ENCODE measurements around the gene SEMA4D. TPM values are rescaled to one million over a fixed set of nuclear protein-coding genes. Genes with fewer than 3 reads are reported as not detected.

The SEMA4D gene
- total RNA-seq, 1 donor from 2014 or later, result 49.9 TPM

DNA sequence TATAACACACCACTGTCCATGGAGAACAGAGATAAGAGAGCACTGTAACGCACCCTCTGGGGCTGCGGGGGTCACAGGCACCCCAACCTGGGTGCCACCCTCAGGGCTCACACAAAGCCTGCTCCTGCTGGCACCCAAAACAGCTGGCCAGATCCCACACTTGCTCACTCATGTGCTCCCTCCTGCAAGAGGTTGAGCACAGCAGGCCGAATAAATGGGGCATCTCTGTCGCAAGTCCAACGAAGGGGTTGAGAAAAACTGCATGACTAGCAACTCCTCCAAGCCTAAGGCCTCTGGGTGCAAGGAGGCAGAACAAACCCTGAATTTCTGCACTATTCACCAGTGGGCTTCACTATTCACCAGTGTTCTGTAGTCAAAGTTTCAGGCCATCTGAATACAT lies 99.3 kb downstream of the SEMA4D start:
- TF ChIP-seq, protein P1, sequence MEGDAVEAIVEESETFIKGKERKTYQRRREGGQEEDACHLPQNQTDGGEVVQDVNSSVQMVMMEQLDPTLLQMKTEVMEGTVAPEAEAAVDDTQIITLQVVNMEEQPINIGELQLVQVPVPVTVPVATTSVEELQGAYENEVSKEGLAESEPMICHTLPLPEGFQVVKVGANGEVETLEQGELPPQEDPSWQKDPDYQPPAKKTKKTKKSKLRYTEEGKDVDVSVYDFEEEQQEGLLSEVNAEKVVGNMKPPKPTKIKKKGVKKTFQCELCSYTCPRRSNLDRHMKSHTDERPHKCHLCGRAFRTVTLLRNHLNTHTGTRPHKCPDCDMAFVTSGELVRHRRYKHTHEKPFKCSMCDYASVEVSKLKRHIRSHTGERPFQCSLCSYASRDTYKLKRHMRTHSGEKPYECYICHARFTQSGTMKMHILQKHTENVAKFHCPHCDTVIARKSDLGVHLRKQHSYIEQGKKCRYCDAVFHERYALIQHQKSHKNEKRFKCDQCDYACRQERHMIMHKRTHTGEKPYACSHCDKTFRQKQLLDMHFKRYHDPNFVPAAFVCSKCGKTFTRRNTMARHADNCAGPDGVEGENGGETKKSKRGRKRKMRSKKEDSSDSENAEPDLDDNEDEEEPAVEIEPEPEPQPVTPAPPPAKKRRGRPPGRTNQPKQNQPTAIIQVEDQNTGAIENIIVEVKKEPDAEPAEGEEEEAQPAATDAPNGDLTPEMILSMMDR (IDR thresholded peaks at IDR 0.05), result no peak
- Histone ChIP-seq H3K36me3 (peaks cover 74% of the 10 kb centered on the region), H3K9me3 (no peaks in the 10 kb centered on the region), H3K4me1 (peaks cover 13% of the 10 kb centered on the region), H3K27me3 (ENCODE audit: low read depth) (no peaks in the 10 kb centered on the region), H3K27ac (no peak overlapping the region), H3K4me3 (no peak overlapping the region)
- no peak for ATAC-seq
- intact Hi-C loops (cut with DNase I), result no loop called here
- no peak for DNase-seq

DNA sequence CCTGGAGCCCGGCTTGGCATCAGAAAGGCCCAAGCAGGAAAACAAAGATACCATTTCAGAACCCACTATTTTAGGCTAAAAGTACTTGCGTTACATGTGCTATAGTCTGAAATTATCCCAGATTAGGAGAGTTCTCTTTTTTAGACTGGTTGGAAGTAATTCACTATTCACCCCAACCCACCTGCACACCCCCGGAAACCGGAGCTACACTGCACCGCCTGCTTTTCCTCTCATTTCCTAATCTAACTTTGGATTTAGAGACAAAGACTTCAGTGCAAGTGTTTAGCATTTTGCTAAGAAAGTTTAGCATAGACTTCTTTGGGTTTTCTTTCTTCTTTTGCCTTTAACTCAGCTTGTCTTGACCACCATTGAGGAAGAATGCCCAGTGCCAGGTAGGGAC lies 100.4 kb downstream of the SEMA4D start:
- Histone ChIP-seq H3K4me1 (peaks cover 13% of the 10 kb centered on the region), H3K27me3 (ENCODE audit: low read depth) (no peaks in the 10 kb centered on the region), H3K27ac (no peak overlapping the region), H3K36me3 (peaks cover 81% of the 10 kb centered on the region), H3K9me3 (no peaks in the 10 kb centered on the region), H3K4me3 (no peak overlapping the region)
- TF ChIP-seq, protein P1 (IDR thresholded peaks at IDR 0.05), result no peak
- ATAC-seq (no peak), DNase-seq (no peak)
- intact Hi-C loops (cut with DNase I), result no loop called here

DNA sequence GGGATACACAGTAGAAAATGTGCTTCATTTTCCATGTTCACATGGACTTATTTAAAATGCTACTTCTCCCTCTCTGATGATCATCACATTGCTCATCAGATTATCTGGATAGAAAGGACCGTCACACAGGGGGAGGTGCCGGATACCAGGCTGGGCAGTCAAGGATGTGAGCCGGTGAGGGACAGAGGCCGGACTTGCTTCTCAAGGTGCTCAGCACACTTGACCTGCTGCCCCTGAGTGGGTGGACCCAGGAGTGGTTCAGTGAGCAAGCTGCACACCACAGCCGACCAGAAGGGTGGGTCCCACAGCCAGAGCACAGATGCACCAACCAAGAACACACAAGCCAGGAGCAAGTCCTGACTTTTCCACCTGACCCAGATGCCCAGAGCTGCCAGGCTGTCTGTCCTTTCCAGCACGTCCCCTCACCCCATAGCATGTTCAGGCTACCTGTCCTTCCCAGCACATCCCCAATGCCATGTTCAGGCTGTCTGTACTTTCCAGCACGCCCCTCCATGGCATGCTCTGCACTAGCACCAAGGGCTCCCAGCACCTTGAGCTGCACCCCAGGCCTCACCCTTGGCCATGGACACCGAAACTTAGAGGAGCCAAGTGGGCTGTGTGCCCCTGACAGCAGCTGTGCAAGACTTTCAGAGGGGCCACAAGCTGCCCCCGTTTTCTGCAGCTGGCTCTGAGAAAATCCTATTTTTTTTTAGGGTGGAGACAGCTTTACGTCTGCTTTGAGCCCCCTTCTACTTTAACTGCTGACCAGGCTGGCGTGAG lies 101.8 kb downstream of the SEMA4D start:
- peaks cover 81% of the 10 kb centered on the region for H3K36me3 ChIP-seq
- no peak overlapping the region for H3K4me3 ChIP-seq
- TF ChIP-seq, protein P1 (IDR thresholded peaks at IDR 0.05), result no peak

DNA sequence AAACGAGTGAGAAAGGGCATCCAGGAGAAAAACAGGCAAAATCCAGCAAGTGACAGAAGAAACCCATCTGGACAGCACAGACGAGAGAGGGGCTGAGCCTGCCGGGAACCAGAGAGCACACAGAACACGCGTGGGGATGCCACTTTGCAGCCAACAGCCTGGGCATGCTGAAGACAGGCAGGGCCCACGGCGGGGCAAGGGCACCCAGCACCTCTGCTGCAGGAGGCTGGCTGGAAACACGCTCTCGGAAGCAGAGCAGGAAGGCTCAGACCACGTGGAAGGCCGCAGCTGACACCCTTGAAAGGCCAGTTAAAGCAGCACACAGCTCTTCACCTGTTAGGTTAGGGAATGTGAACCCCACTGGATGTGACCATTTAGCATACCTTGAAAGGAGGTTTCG lies 103.5 kb downstream of the SEMA4D start:
- H3K4me1 ChIP-seq, result no peaks in the 10 kb centered on the region
- TF ChIP-seq, protein P1 (IDR thresholded peaks at IDR 0.05), result no peak
- no peak overlapping the region for H3K4me3 ChIP-seq
- no peak overlapping the region for H3K27ac ChIP-seq
- DNase-seq, result no peak
- H3K9me3 ChIP-seq, result no peaks in the 10 kb centered on the region
- no peak for ATAC-seq
- peaks cover 94% of the 10 kb centered on the region for H3K36me3 ChIP-seq
- intact Hi-C loops (cut with DNase I), result no loop called here
- H3K27me3 ChIP-seq (ENCODE audit: low read depth), result no peaks in the 10 kb centered on the region

More for the DNA sequence above, 101.8 kb downstream of the SEMA4D start:
- Histone ChIP-seq H3K4me1 (peaks cover 5% of the 10 kb centered on the region), H3K27ac (no peak overlapping the region), H3K27me3 (ENCODE audit: low read depth) (no peaks in the 10 kb centered on the region), H3K9me3 (no peaks in the 10 kb centered on the region)
- ATAC-seq (no peak), DNase-seq (no peak)
- intact Hi-C loops (cut with DNase I), result no loop called here

DNA sequence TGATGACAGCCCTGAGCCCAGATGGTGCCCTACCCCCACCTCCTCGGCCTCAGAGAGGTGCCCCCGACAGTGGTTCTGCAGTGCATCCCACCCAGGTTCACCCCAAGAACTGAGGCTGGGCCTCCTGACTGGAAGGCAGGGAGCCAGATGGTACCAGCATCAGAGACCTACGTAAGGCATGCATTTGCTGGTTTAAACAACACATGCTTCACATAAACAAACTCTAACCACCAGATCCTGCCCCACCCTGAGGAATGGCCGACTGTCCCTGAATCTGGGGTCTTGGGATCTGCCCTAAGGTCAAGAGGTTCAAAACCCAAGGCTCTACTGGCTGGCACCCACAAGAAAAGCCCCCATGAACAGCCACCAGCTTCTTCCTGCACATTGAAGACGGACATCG lies 106.3 kb downstream of the SEMA4D start:
- Histone ChIP-seq H3K9me3 (no peaks in the 10 kb centered on the region), H3K36me3 (peaks cover 98% of the 10 kb centered on the region), H3K27ac (no peak overlapping the region), H3K27me3 (ENCODE audit: low read depth) (no peaks in the 10 kb centered on the region), H3K4me1 (peaks cover 16% of the 10 kb centered on the region), H3K4me3 (no peak overlapping the region)
- DNase-seq (no peak), ATAC-seq (no peak)
- TF ChIP-seq, protein P1 (IDR thresholded peaks at IDR 0.05), result no peak
- intact Hi-C loops (cut with DNase I), result no loop called here
